Transverse colon (tissue), 3 donors: ENCODE results near the gene ABCC12.

Source experiments
- POLR2A ChIP-seq: fragments of 450-650 bp; IDR thresholded peaks from one replicate; pipeline ENCODE4 v1.6.1; 2016; ENCODE audit warnings: antibody characterized with exemption, mild to moderate bottlenecking, moderate library complexity
- TF ChIP-seq, protein P1 (sequence below), 5 experiments: fragments of 200-600 bp in 3 of 5; fragments of 450-650 bp in 2 of 5; sonication (generic) in 3 of 5; IDR thresholded peaks; 1 replicate in 2 of 5; 2 replicates in 3 of 5; pipeline ENCODE4 v1.5.1; 2016 to 2017; ENCODE audit warnings: antibody characterized with exemption in 5 of 5, inconsistent platforms in 3 of 5, mild to moderate bottlenecking in 2 of 5, moderate library complexity in 1 of 5

DNA sequence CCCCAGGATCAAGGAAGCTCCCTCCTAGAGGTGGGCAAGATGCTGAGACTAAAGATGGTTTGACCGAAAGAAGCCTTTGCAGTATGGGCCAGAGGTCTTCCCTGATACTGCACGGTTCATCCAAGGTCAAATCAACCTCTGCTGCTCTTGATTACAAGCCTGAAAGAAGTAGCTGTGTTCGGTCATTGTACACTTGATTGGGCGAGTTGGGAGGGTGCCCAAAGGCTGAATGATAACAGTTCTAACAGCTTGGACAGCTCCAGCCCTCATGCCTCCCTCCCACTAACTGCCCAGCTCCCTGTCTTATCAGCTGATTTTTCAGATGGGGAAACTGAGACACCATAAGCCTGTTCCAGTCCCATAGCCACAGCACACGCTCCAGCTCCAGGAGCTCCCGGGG is 42.8 kb downstream of the ABCC12 start:
- TF ChIP-seq, protein P1, sequence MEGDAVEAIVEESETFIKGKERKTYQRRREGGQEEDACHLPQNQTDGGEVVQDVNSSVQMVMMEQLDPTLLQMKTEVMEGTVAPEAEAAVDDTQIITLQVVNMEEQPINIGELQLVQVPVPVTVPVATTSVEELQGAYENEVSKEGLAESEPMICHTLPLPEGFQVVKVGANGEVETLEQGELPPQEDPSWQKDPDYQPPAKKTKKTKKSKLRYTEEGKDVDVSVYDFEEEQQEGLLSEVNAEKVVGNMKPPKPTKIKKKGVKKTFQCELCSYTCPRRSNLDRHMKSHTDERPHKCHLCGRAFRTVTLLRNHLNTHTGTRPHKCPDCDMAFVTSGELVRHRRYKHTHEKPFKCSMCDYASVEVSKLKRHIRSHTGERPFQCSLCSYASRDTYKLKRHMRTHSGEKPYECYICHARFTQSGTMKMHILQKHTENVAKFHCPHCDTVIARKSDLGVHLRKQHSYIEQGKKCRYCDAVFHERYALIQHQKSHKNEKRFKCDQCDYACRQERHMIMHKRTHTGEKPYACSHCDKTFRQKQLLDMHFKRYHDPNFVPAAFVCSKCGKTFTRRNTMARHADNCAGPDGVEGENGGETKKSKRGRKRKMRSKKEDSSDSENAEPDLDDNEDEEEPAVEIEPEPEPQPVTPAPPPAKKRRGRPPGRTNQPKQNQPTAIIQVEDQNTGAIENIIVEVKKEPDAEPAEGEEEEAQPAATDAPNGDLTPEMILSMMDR (IDR thresholded peaks at IDR 0.05): no peak
- TF ChIP-seq POLR2A: no peak
